Colonic mucosa (tissue), 4 donors: ENCODE measurements around the gene DAB2IP. TPM values are rescaled to one million over a fixed set of nuclear protein-coding genes. Genes with fewer than 3 reads are reported as not detected.

Experiments
- DNase-seq: peaks from one replicate; pipeline ENCODE4 v3.0.0-alpha.2; 2020
- H3K27ac ChIP-seq: fragments of 200-600 bp; one replicate; pipeline ENCODE4 v1.8.0; 2021
- H3K27me3 ChIP-seq: fragments of 200-600 bp; one replicate; pipeline ENCODE4 v1.8.0; 2021
- H3K36me3 ChIP-seq: fragments of 200-600 bp; one replicate; pipeline ENCODE4 v1.8.0; 2021
- H3K4me1 ChIP-seq: fragments of 200-600 bp; one replicate; pipeline ENCODE4 v1.8.0; 2021; ENCODE audit warnings: mild to moderate bottlenecking
- H3K4me3 ChIP-seq: fragments of 200-600 bp; one replicate; pipeline ENCODE4 v1.8.0; 2021
- H3K9ac ChIP-seq, 2 donors: one replicate each; pipeline ENCODE4 v1.7.0; 2013; ENCODE audit warnings: control low read depth in 2 of 2, low read depth in 2 of 2, low read length in 2 of 2
- H3K9me3 ChIP-seq: fragments of 200-600 bp; one replicate; pipeline ENCODE4 v1.8.0; 2021
- CTCF ChIP-seq: fragments of 200-600 bp; IDR thresholded peaks from one replicate; pipeline ENCODE4 v1.8.0; 2022; ENCODE audit warnings: antibody characterized with exemption, mild to moderate bottlenecking
- intact Hi-C: fragments of 100-400 bp; cut with DNase I; formaldehyde crosslinking; loops from one replicate; pipeline ENCODE4 v1.14.1; 2022
- total RNA-seq, 2 donors: library from RNA; stranded (reverse); fragmentation: NEBNext Ultra II Directional in 1 of 2; extraction: Animal tissue kit (Norgen Biotek cat#: 25700) in 1 of 2; gene quantifications; one replicate each; pipeline ENCODE4 v1.2.1, GENCODE V29; 2021
- donor health status: healthy.
- donor health status: DM: no; HTN: no; CAD: no.
- donor health status: DM: no; HTN: no; CAD: no.

The DAB2IP gene
- total RNA-seq, 2 donors from 2014 or later = 126 to 130 TPM

GRCh38 chr9:121748074-121748473 lies 96.6 kb downstream of the DAB2IP start:
- Histone ChIP-seq H3K27ac (no peak overlapping the region), H3K4me1 (peaks cover 10% of the 10 kb centered on the region), H3K9ac (no peak overlapping the region), H3K27me3 (no peaks in the 10 kb centered on the region), H3K9me3 (no peaks in the 10 kb centered on the region), H3K36me3 (no peaks in the 10 kb centered on the region), H3K4me3 (no peak overlapping the region)
- no peak for DNase-seq
- intact Hi-C loops = loop anchor here (5.0 kb wide), 1 partner anchor 244 kb away; no protein-coding TSS in a partner anchor
- TF ChIP-seq CTCF = no peak

GRCh38 chr9:121748727-121749423 lies 97.4 kb downstream of the DAB2IP start:
- DNase-seq = no peak
- TF ChIP-seq CTCF = no peak
- peak overlapping the region in 1 of 2 donors; percentile 2 for H3K9ac ChIP-seq
- H3K27me3 ChIP-seq = no peaks in the 10 kb centered on the region
- H3K4me1 ChIP-seq = peaks cover 10% of the 10 kb centered on the region
- H3K36me3 ChIP-seq = no peaks in the 10 kb centered on the region
- H3K4me3 ChIP-seq = no peak overlapping the region
- intact Hi-C loops = loop anchor here (5.0 kb wide), 1 partner anchor 243 kb away; no protein-coding TSS in a partner anchor
- no peaks in the 10 kb centered on the region for H3K9me3 ChIP-seq
- H3K27ac ChIP-seq = peak overlapping the region; percentile 0

GRCh38 chr9:121749614-121750013 lies 98.2 kb downstream of the DAB2IP start:
- H3K9ac ChIP-seq = peak overlapping the region in 1 of 2 donors; percentile 2

GRCh38 chr9:121750259-121750714 lies 98.9 kb downstream of the DAB2IP start:
- Histone ChIP-seq H3K36me3 (no peaks in the 10 kb centered on the region), H3K27ac (no peak overlapping the region), H3K9ac (no peak overlapping the region), H3K4me3 (no peak overlapping the region), H3K9me3 (no peaks in the 10 kb centered on the region), H3K4me1 (no peaks in the 10 kb centered on the region), H3K27me3 (no peaks in the 10 kb centered on the region)
- intact Hi-C loops = no loop called here
- TF ChIP-seq CTCF = no peak
- no peak for DNase-seq

More at GRCh38 chr9:121749614-121750013, 98.2 kb downstream of the DAB2IP start:
- intact Hi-C loops = loop anchor here (5.0 kb wide), 1 partner anchor 243 kb away; no protein-coding TSS in a partner anchor
- TF ChIP-seq CTCF = no peak
- Histone ChIP-seq H3K4me3 (no peak overlapping the region), H3K36me3 (no peaks in the 10 kb centered on the region), H3K27ac (peak overlapping the region; percentile 0), H3K9me3 (no peaks in the 10 kb centered on the region), H3K27me3 (no peaks in the 10 kb centered on the region), H3K4me1 (peaks cover 4% of the 10 kb centered on the region)
- DNase-seq = no peak

GRCh38 chr9:121750715-121751623 lies 99.5 kb downstream of the DAB2IP start:
- DNase-seq = no peak
- Histone ChIP-seq H3K36me3 (no peaks in the 10 kb centered on the region), H3K4me1 (no peaks in the 10 kb centered on the region), H3K9me3 (no peaks in the 10 kb centered on the region), H3K27me3 (no peaks in the 10 kb centered on the region), H3K9ac (no peak overlapping the region), H3K27ac (no peak overlapping the region), H3K4me3 (no peak overlapping the region)
- intact Hi-C loops = no loop called here
- no peak for TF ChIP-seq CTCF
